ENCODE measurements around the gene FGFR2. TPM values are rescaled to one million over a fixed set of nuclear protein-coding genes. Genes with fewer than 3 reads are reported as not detected.

The FGFR2 gene
- total and polyA plus RNA-seq, 2 donors (not counting 3 experiments of a cell fraction or from before 2014, with no cell fraction given): 0.06 TPM; not detected in 1

DNA sequence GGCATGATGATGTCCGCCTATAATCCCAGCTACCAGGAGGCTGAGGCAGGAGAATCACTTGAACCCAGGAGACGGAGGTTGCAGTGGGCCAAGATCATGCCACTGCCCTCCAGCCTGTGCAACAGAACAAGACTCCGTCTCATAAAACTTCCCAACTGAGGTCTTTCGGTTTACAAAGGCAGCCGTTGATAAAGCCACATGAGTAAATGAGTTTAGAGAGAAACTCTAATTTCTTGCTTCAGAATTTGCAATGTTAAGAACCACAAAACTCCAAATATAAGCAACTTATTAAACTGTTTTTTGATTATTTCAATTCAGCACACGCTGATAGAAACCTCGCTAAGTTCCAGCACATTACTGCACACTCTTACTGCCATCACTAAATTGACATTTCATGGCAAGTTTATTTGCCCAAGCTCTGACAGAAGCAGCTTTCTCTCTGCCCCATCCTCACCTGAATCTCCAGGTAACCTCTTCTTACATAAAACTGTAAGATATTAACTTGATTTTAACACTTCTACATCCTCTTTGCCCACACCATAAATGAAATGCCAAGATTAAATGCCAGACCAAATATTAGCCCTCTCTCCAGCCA, 67.7 kb downstream of the FGFR2 start:
- H3K9me3 ChIP-seq (replicated peaks; ENCODE audit: control insufficient read depth, insufficient read depth, low read length): no peaks in the 10 kb centered on the region
- POLR2A ChIA-PET: no interaction called here
- H2AFZ ChIP-seq (ENCODE audit: low read depth, low read length): no peak overlapping the region
- intact Hi-C loops (cut with micrococcal nuclease) (no loop called here), dilution Hi-C loops (cut with MboI; ENCODE audit: extremely low pct_ligation_motif_present, low sequenced_read_pairs) (no loop called here)
- no peaks in the 10 kb centered on the region for H4K20me1 ChIP-seq (replicated peaks; ENCODE audit: control insufficient read depth, extremely low read depth, insufficient read depth, low read length)
- H3K27me3 ChIP-seq (ENCODE audit: control insufficient read depth in 2 of 2, insufficient read depth in 2 of 2, low read length in 2 of 2): no peaks in the 10 kb centered on the region
- no peaks in the 10 kb centered on the region for H3K9me1 ChIP-seq (replicated peaks; ENCODE audit: control insufficient read depth, extremely low read depth, insufficient read depth, low read length)
- DNase-seq (ENCODE audit: low read depth, low spot score): no peak
- CTCF ChIA-PET: no interaction called here
- no peak overlapping the region for H3K27ac ChIP-seq (ENCODE audit: insufficient read depth, low read depth, low read length)
- no peak for FAIRE-seq
- H3K36me3 ChIP-seq (ENCODE audit: control insufficient read depth in 2 of 2, extremely low read depth in 1 of 2, insufficient read depth in 2 of 2, low read length in 2 of 2): no peaks in the 10 kb centered on the region
- H3K79me2 ChIP-seq (ENCODE audit: control insufficient read depth, insufficient read depth, low read length): no peaks in the 10 kb centered on the region
- TF ChIP-seq JUN (IDR thresholded peaks at IDR 0.05; ENCODE audit: borderline replicate concordance, insufficient read depth, insufficient read length, low read depth) (no peak), POLR2AphosphoS5 (IDR thresholded peaks at IDR 0.05; ENCODE audit: insufficient read depth, low read depth, low read length) (no peak), EZH2 (IDR thresholded peaks at IDR 0.05; ENCODE audit: borderline replicate concordance, low read depth, low read length, severe bottlenecking) (no peak), FOS (IDR thresholded peaks at IDR 0.05; ENCODE audit: borderline replicate concordance, insufficient read depth, low read length) (no peak), GATA2 (IDR thresholded peaks at IDR 0.05; ENCODE audit: insufficient read depth, insufficient read length, low read depth, low read length) (no peak), MAX (IDR thresholded peaks at IDR 0.05; ENCODE audit: insufficient read depth, insufficient read length) (no peak), CTCF (IDR thresholded peaks at IDR 0.05; ENCODE audit: extremely low read depth in 1 of 2, insufficient read depth in 1 of 2, low read depth in 1 of 2, low read length in 2 of 2) (no peak), POLR2A (IDR thresholded peaks at IDR 0.05; ENCODE audit: low read depth, low read length) (no peak)
- BruUV-seq (replicated peaks): no TSS peak
- no peak overlapping the region for H3K9ac ChIP-seq (replicated peaks; ENCODE audit: extremely low read depth, insufficient read depth, low read length)
- no peak overlapping the region for H3K4me2 ChIP-seq (ENCODE audit: insufficient read depth, low read length)
- no peak overlapping the region for H3K4me3 ChIP-seq (replicated peaks in 1 of 3; ENCODE audit: insufficient read depth in 1 of 3, low read depth in 1 of 3, low read length in 3 of 3)
- no peaks in the 10 kb centered on the region for H3K4me1 ChIP-seq (ENCODE audit: control insufficient read depth, extremely low read depth, insufficient read depth, low read length)
